ENCODE results near the gene HSD11B2. TPM values are rescaled to one million over a fixed set of nuclear protein-coding genes. Genes with fewer than 3 reads are reported as not detected.

HSD11B2 gene
- total and polyA plus RNA-seq, 10 of the 15 experiments (the other 5 are each of a cell fraction or from before 2014, with no cell fraction given), result 0.09 to 0.34 (median 0.21) TPM; not detected in 2

DNA sequence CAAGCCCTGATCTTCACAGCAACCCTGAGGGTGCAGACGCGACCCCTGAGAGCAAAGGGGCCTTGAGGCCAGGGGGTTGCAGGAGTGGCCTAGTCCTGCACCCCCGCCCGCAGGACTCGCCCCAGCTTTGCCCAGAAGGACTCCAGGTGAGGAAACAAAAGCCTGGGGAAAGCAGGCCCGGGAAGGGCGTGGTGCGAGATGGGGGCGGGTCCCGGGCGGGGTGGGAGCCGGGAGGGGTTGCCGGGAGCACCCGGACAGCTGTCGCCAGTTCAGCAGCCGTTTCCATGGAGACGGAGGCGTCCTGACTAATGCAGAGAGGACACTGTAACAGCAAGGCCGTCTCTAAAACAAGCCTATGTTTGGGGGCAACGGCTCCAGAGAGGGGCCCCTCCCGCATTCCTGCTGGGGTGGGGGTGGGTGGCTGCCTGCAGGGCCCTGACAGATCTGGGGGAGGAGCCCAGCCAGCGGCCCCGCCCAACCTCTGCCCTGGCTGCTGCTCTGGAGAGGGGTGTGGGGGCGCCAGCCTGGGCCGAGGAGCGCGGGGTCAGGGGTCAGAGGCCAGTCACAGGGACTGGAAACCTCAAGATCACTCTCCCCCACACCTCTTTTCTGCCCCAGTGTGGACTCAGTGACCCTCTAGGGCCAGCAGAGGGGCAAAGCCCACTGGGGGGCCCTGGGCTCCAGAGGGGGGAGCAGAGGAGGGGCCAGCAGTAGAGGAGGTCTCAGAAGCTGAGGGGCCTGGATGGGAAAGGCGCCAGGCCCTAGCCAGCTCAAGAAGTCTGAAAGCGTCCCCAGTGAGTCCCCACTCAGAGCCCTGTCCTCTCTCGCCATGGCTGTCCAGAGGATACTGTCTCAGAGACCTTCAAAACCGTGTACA is 34.5 kb upstream of the HSD11B2 start:
- ATAC-seq (no peak), FAIRE-seq (no peak), DNase-seq (ENCODE audit: low read depth, low spot score) (no peak)
- no peak overlapping the region for H3K27ac ChIP-seq (ENCODE audit: control insufficient read depth, insufficient read depth)
- no peak overlapping the region for H3K9ac ChIP-seq (ENCODE audit: control insufficient read depth, insufficient read depth, low read length)
- SMC1A ChIA-PET (ENCODE audit: uncharacterized antibody, unreplicated experiment), result no interaction called here
- RAD21 ChIA-PET (ENCODE audit: unreplicated experiment), result interaction anchor here (1.2 kb wide), 1 partner anchor 136 kb away, joined by 4 read pairs; no protein-coding TSS in a partner anchor
- no peaks in the 10 kb centered on the region for H3K36me3 ChIP-seq (ENCODE audit: control insufficient read depth in 2 of 2, insufficient read depth in 2 of 2, low read length in 1 of 2)
- POLR2A ChIA-PET, result no interaction called here
- 52% methylated on average over 23 of the region's 31 CpGs for WGBS (ENCODE audit: insufficient coverage, insufficient replicate concordance, low lambda C conversion rate, missing lambda C conversion rate)
- H3K4me2 ChIP-seq (ENCODE audit: control insufficient read depth, insufficient read depth), result no peak overlapping the region
- H3K9me3 ChIP-seq (replicated peaks; ENCODE audit: control insufficient read depth, insufficient read depth, low read length), result no peaks in the 10 kb centered on the region
- H3K4me1 ChIP-seq (ENCODE audit: control insufficient read depth, insufficient read depth, low read length), result no peaks in the 10 kb centered on the region
- TF ChIP-seq FOXK2 (IDR thresholded peaks at IDR 0.05), result no peak
- TF ChIP-seq NR2F1 (conservative IDR thresholded peaks at IDR 0.05), result 0 out of 2 replicates have a peak, but pooled peaks have one; percentile 14
- in situ Hi-C loops (cut with MboI), result no loop called here
- no peaks in the 10 kb centered on the region for H3K79me2 ChIP-seq (ENCODE audit: control insufficient read depth, insufficient read depth, low read length)
- CTCF ChIA-PET, result no interaction called here
- no peak overlapping the region for H2AFZ ChIP-seq (ENCODE audit: control insufficient read depth, low read depth, low read length)
- H3K27me3 ChIP-seq (replicated peaks in 1 of 2; ENCODE audit: control insufficient read depth in 2 of 2, insufficient read depth in 2 of 2, low read length in 1 of 2), result peaks cover 6 to 17% of the 10 kb centered on the region in 2 experiments
- BruUV-seq (replicated peaks), result no TSS peak
- intact Hi-C loops (cut with micrococcal nuclease; ENCODE audit: unreplicated experiment), result loop anchor here (5.0 kb wide), 1 partner anchor 119 kb away; the partner anchor contains the start of gene PLEKHG4
- no peak overlapping the region for H3K4me3 ChIP-seq
- no peaks in the 10 kb centered on the region for H4K20me1 ChIP-seq (ENCODE audit: control insufficient read depth, insufficient read depth)

DNA sequence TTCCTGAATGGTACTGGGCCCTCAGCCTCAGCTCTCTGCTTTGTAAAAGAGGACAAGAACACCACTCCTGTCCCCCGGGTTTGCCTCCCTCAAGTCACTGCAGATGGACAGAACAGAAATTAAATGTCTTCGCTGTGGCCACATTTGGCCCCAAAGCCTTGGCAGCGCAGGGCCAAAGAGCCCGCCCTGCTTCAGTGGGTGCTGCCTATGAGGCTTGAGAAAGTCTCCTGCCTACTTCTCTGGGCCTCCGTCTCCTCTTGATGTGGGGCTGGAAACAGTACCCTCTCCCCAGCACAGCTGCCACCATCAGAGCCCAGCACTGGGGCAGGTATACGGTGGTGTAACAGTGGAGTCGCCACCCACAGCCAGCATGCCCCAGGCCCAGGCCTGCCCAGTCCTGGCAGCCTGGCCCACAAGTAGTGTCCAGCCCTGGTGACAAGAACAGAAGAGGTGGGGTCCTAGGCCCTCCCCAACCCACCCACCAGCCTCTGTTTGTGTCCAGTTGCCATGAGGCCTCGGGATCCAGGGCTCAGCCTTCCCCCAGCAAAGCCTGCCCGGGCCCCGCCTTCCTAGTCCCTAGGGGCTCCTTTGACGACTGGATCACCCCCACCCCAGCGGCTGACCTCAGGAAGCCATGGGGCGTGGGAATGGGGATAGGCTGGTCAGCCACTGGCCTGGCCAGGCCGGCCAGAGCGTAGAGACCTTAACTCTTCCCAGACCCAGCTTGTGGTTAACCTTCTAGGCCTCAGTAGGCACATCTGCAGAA is 33.7 kb upstream of the HSD11B2 start:
- BruUV-seq (replicated peaks), result no TSS peak
- Histone ChIP-seq H3K4me3 (no peak overlapping the region), H3K9ac (ENCODE audit: control insufficient read depth, insufficient read depth, low read length) (no peak overlapping the region), H3K27ac (ENCODE audit: control insufficient read depth, insufficient read depth) (no peak overlapping the region), H3K36me3 (ENCODE audit: control insufficient read depth in 2 of 2, insufficient read depth in 2 of 2, low read length in 1 of 2) (no peaks in the 10 kb centered on the region), H3K4me2 (ENCODE audit: control insufficient read depth, insufficient read depth) (no peak overlapping the region), H3K79me2 (ENCODE audit: control insufficient read depth, insufficient read depth, low read length) (no peaks in the 10 kb centered on the region), H3K4me1 (ENCODE audit: control insufficient read depth, insufficient read depth, low read length) (no peaks in the 10 kb centered on the region), H2AFZ (ENCODE audit: control insufficient read depth, low read depth, low read length) (no peak overlapping the region), H3K27me3 (replicated peaks in 1 of 2; ENCODE audit: control insufficient read depth in 2 of 2, insufficient read depth in 2 of 2, low read length in 1 of 2) (peaks cover 6 to 17% of the 10 kb centered on the region in 2 experiments), H4K20me1 (ENCODE audit: control insufficient read depth, insufficient read depth) (no peaks in the 10 kb centered on the region), H3K9me3 (replicated peaks; ENCODE audit: control insufficient read depth, insufficient read depth, low read length) (no peaks in the 10 kb centered on the region)
- WGBS (ENCODE audit: insufficient coverage, insufficient replicate concordance, low lambda C conversion rate, missing lambda C conversion rate), result 56% methylated on average over 15 of the region's 15 CpGs
- SMC1A ChIA-PET (ENCODE audit: uncharacterized antibody, unreplicated experiment), result no interaction called here
- no peak for DNase-seq (ENCODE audit: low read depth, low spot score)
- no peak for FAIRE-seq
- in situ Hi-C loops (cut with MboI), result no loop called here
- CTCF ChIA-PET, result interaction anchor here (1.2 kb wide), 1 partner anchor 136 kb away, joined by 3 read pairs; no protein-coding TSS in a partner anchor
- TF ChIP-seq, protein P1, sequence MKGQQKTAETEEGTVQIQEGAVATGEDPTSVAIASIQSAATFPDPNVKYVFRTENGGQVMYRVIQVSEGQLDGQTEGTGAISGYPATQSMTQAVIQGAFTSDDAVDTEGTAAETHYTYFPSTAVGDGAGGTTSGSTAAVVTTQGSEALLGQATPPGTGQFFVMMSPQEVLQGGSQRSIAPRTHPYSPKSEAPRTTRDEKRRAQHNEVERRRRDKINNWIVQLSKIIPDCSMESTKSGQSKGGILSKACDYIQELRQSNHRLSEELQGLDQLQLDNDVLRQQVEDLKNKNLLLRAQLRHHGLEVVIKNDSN (IDR thresholded peaks at IDR 0.05; ENCODE audit: borderline replicate concordance, extremely low read length, insufficient read depth, low read depth, low read length), result no peak
- no peak for TF ChIP-seq NRF1 (conservative IDR thresholded peaks at IDR 0.05; ENCODE audit: low read depth, low read length)
- ATAC-seq, result no peak
- RAD21 ChIA-PET (ENCODE audit: unreplicated experiment), result interaction anchor here (1.2 kb wide), 1 partner anchor 136 kb away, joined by 4 read pairs; no protein-coding TSS in a partner anchor
- POLR2A ChIA-PET, result interaction anchor here (0.5 kb wide), 1 partner anchor 138 kb away, joined by 3 read pairs; no protein-coding TSS in a partner anchor
- intact Hi-C loops (cut with micrococcal nuclease; ENCODE audit: unreplicated experiment), result loop anchor here (5.0 kb wide), 1 partner anchor 120 kb away; the partner anchor contains the start of gene PLEKHG4
